Measurements from ENCODE around the gene TKTL1.

GRCh38 chrX:154350429-154351182, 55.0 kb downstream of the TKTL1 start:
- TF ChIP-seq CTCF (IDR thresholded peaks at IDR 0.05) (no peak), EP300 (IDR thresholded peaks at IDR 0.05) (no peak), POLR2AphosphoS5 (IDR thresholded peaks at IDR 0.05) (no peak), POLR2A (IDR thresholded peaks at IDR 0.05) (no peak)
